HG03097 (cell line): ENCODE data around the gene FBXW4.

ENCODE experiments used
- ATAC-seq: cut with Tn5 transposase; IDR thresholded peaks from one replicate; pipeline ENCODE4 v1.9.1; 2021; ENCODE audit not compliant: unreplicated experiment, low FRiP score

FBXW4 gene

DNA sequence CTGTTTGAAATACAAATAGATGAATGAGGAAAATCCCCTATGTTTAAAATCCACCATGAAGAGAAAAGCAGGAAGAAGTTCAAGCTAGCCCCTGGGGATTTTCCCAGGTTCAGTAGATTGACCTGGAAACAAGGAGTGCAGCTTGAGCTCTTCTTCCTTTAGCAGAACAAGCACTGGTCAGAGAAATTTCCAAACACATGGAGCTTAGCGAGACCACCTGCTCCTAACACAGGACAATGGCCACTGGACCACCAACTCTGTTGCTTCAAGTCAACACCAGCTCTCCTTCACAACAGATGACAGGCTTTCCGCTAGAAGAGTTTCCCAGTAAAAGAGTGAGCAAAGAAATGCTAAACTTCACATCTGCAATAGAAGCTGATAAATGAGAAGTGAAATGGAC lies 9.4 kb upstream of the FBXW4 start:
- ATAC-seq: no peak

DNA sequence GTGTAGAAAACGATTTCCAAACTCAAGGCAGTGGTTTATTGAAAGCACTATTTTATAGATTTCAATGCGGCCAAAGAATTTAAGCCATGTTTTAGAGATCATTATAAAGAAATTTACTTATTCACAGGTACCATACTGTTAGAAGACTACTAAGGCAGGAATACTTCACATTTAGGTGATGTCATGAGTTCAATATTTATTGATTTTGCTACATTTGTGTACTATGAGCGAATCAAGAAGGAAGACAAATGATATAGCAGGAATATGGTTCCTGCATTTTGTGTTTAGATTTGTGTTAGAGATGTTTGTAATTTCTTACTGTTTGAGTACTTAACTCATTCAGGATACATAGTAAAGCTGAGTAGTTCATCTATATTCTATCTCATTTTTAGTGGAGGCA lies 1.7 kb upstream of the FBXW4 start:
- no peak for ATAC-seq

DNA sequence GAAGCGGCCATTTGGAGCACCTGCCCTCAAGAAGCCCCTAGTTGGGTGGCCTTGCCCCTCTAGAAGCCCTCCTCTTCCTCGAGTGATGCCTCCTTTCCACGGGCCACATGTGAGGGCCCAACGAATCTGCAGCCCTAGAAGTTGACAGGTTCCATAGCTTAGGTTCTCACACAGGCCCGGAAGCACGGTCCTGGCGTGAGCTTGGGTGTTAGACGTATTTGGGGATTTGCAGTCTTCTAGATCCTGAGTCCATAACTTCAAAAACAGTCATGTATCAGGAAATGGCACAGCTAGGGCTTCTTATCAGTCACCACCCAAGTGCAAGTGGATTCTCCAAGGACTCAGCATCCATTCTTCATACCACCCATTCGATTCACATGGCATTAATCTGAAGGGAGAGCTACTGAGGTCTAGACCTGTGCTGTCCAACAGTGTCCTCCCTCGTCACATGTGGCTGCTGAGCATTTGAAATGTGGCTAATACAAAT lies 477 bp upstream of the FBXW4 start:
- ATAC-seq: no peak

GRCh38 chr10:101693978-101694673 lies 844 bp downstream of the FBXW4 start:
- peak; percentile 65 for ATAC-seq

GRCh38 chr10:101693651-101693977 lies 1.4 kb downstream of the FBXW4 start:
- ATAC-seq: no peak

- no peak for ATAC-seq
Measured at GRCh38 chr10:101691081-101691480, 3.9 kb downstream of the FBXW4 start.

GRCh38 chr10:101690461-101690860 lies 4.5 kb downstream of the FBXW4 start:
- ATAC-seq: no peak

GRCh38 chr10:101687071-101687658 lies 7.8 kb downstream of the FBXW4 start:
- no peak for ATAC-seq

DNA sequence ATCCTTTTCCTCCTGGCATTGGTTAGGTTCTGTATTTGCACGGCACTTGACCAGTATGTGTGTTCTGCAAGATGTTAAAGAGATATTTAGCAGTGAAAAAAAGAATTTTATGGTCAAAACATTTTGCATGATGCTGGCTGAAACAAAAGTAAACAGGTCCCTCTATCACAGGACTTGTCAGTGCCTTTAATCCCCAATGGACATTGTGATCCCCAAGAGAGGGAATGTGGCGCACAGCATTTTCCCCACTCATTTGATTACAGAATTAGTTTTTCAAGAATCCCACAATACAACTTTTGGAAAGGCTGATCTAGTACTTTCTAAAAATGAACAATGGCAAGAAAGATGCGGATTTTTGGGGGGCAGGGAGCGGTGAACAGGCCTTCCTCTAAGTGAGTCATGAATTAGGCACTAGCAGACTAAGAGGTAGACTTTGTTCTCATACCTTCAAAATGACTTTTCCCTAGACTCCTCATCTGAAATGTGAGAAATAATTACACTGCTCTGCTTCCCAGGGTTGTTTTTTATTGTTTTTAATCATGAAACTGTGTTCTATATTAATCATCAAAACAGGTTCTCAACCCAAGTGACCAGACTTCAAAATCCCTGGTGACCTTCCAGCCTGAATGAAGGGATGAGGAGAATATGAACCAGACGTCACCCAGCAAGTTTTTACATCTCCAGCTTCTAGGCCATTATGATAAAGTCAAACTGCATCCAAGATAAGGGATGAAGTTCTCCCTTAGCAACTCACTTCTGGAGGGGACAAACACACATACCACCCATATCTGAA lies 8.6 kb downstream of the FBXW4 start:
- ATAC-seq: no peak

GRCh38 chr10:101684782-101685181 lies 10.2 kb downstream of the FBXW4 start:
- no peak for ATAC-seq

DNA sequence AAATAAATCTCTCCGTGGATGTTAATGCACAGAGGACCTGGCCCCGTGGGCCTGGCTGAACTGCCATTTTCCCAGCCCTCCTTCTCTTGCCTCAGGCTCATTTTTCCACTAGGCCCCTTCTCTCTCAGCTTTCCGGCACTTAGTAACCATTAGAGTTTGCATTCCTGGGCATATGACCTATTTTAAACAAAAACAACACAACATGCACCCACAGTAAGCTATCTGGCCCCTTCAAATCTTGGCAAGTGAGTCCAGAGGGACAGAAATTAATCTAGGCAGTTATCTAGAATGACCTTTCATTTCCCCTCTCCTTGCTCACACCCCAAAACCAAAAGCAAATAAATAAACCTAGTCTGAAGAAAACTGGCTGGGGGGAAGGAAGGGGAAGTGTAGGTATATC lies 11.7 kb downstream of the FBXW4 start:
- no peak for ATAC-seq

GRCh38 chr10:101682172-101682825 lies 12.7 kb downstream of the FBXW4 start:
- ATAC-seq: no peak

DNA sequence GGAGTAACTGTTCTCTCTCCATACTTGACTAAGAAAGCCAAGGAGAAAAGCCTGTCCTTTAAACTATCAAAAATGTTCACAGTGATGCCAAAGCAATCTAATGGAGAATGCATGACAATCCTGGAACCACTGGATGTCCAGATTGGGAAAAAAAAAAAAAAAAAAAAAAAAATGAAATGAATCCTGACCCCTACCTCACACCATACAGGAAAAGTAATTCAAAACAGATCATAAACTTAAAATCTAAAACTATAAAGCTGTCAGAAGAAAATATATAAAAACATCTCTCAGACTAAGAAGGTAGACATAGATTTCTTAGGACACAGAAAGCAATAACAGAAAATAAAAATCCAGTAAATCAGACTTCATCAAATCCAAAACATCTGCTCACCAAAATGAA lies 18.4 kb downstream of the FBXW4 start:
- ATAC-seq: no peak

GRCh38 chr10:101675115-101675514 lies 19.9 kb downstream of the FBXW4 start:
- no peak for ATAC-seq

DNA sequence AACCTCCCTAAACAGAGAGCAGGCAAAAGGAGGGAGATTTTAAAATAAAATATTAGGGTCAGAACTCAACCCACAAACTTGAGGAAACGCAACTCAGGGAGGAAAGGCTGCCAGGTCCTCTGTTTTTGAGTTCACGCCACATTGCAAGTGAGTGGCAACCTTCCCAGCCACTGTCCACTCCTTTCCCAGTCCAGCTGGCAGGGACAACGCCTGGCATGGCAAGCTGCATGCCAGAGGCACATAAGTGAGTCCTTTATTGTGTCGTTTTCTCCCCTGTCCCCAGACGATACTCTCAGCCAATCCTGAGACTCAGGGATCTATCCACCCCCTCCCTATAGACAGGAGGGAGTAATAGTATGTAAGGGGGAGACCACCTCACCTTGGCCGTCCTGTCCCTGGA lies 22.4 kb downstream of the FBXW4 start:
- ATAC-seq: no peak

GRCh38 chr10:101671453-101671852 lies 23.5 kb downstream of the FBXW4 start:
- no peak for ATAC-seq

GRCh38 chr10:101670635-101671034 lies 24.3 kb downstream of the FBXW4 start:
- no peak for ATAC-seq

GRCh38 chr10:101669181-101669580 lies 25.8 kb downstream of the FBXW4 start:
- ATAC-seq: no peak

DNA sequence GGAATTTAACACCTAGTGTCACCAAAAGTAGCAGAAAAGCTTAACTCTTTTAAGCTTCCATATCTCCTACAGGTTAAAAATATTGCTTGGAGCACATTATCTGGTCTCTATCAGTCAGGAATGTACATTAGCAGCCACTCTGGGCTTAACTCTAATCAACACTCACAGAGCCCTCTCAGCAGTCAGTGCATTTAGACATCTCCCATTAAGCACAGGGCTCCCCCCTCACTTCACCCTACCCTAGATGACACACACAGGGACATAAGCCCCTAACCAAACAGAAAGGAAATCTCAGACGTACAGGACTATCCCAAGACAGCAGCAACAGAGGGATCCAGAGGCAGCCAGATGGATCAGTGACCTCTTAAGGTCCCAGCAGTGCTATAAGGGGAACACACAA lies 26.4 kb downstream of the FBXW4 start:
- no peak for ATAC-seq

DNA sequence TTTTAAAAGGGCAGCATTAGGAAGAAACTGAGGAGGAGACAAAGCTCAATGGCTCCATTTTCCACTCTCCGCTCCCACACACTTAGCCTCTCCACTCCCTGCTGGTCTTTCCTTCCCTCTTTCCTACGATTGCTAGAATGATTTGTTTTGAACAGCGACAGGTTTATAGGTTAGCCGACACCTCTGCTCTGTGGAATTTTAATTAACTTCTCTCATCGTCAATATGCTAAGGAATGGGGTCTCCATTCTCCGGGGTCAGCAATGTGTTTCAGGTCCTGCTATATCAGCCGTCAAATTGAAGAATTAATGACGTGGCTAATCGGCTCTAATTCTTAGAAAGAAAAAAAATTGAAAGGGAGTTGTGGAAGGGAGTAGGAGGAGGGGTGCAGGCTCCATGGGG lies 28.9 kb downstream of the FBXW4 start:
- no peak for ATAC-seq

- ATAC-seq: no peak
Measured at GRCh38 chr10:101663097-101663496, 31.9 kb downstream of the FBXW4 start.
